GM12891 (cell line): ENCODE data around the gene FILIP1L.
"Not testable (repeated sequence)": the region's sequence is repeated elsewhere in the genome, so short reads cannot be mapped to it uniquely, and the experiment has no call there.

Source experiments
- POLR2A ChIP-seq: IDR thresholded peaks from 2 replicates; pipeline ENCODE4 v1.6.1; 2011; ENCODE audit warnings: low read depth, low read length, control low read depth
- POLR2AphosphoS5 ChIP-seq: IDR thresholded peaks from 2 replicates; pipeline ENCODE4 v1.6.1; 2011; ENCODE audit warnings: low read depth, low read length, control low read depth
- TAF1 ChIP-seq: IDR thresholded peaks from 2 replicates; pipeline ENCODE4 v1.6.1; 2011; ENCODE audit warnings: low read depth, low read length, control low read depth

- TF ChIP-seq POLR2A, POLR2AphosphoS5, TAF1: not testable (repeated sequence)
Measured at GRCh38 chr3:100096286-100096685, 18.0 kb downstream of the FILIP1L start.
